ENCODE measurements around the gene INTS6.

GRCh38 chr13:51325837-51326236 is 127.0 kb downstream of the INTS6 start:
- TF ChIP-seq POLR2A (IDR thresholded peaks at IDR 0.05; ENCODE audit: low read depth) (no peak), EP300 (IDR thresholded peaks at IDR 0.05) (no peak)

All from esophagus muscularis mucosa (tissue), 2 donors.